ENCODE data around the gene ANKRD34C. TPM values are rescaled to one million over a fixed set of nuclear protein-coding genes. Genes with fewer than 3 reads are reported as not detected.
A peak's percentile ranks its signal among the peaks of the same experiment; 100 is the strongest.

ANKRD34C gene
- 0.66 TPM for total RNA-seq
- long read RNA-seq, result 0 reads

- H3K9me3 ChIP-seq (replicated peaks), result no peaks in the 10 kb centered on the region
- intact Hi-C loops (cut with micrococcal nuclease), result no loop called here
- DNase-seq, result no peak
- H3K27me3 ChIP-seq (ENCODE audit: low read depth), result peaks cover 79% of the 10 kb centered on the region
- TF ChIP-seq, protein P1, sequence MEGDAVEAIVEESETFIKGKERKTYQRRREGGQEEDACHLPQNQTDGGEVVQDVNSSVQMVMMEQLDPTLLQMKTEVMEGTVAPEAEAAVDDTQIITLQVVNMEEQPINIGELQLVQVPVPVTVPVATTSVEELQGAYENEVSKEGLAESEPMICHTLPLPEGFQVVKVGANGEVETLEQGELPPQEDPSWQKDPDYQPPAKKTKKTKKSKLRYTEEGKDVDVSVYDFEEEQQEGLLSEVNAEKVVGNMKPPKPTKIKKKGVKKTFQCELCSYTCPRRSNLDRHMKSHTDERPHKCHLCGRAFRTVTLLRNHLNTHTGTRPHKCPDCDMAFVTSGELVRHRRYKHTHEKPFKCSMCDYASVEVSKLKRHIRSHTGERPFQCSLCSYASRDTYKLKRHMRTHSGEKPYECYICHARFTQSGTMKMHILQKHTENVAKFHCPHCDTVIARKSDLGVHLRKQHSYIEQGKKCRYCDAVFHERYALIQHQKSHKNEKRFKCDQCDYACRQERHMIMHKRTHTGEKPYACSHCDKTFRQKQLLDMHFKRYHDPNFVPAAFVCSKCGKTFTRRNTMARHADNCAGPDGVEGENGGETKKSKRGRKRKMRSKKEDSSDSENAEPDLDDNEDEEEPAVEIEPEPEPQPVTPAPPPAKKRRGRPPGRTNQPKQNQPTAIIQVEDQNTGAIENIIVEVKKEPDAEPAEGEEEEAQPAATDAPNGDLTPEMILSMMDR (IDR thresholded peaks at IDR 0.05; ENCODE audit: borderline replicate concordance), result no peak
- H3K4me3 ChIP-seq, result no peak within 1 kb of the TSS
- H3K27ac ChIP-seq (replicated peaks), result no peak within 1 kb of the TSS
- H3K4me1 ChIP-seq, result no peaks in the 10 kb centered on the region
- H3K36me3 ChIP-seq, result no peaks in the 10 kb centered on the region
These were observed at the start of gene ANKRD34C for GRCh38 chr15:79282371-79283251. ANKRD34C (plus strand) TSS chr15:79282722; CDS start chr15:79293285, 10,563 bp downstream.

GRCh38 chr15:79233236-79233635 lies 49.3 kb upstream of the ANKRD34C start:
- Histone ChIP-seq H3K4me1 (no peaks in the 10 kb centered on the region), H3K4me3 (no peak overlapping the region), H3K27me3 (ENCODE audit: low read depth) (no peaks in the 10 kb centered on the region), H3K27ac (replicated peaks) (no peak overlapping the region), H3K36me3 (no peaks in the 10 kb centered on the region), H3K9me3 (replicated peaks) (peaks cover 25% of the 10 kb centered on the region)
- intact Hi-C loops (cut with micrococcal nuclease), result no loop called here
- TF ChIP-seq, protein P1 (IDR thresholded peaks at IDR 0.05; ENCODE audit: borderline replicate concordance), result no peak
- DNase-seq, result no peak

DNA sequence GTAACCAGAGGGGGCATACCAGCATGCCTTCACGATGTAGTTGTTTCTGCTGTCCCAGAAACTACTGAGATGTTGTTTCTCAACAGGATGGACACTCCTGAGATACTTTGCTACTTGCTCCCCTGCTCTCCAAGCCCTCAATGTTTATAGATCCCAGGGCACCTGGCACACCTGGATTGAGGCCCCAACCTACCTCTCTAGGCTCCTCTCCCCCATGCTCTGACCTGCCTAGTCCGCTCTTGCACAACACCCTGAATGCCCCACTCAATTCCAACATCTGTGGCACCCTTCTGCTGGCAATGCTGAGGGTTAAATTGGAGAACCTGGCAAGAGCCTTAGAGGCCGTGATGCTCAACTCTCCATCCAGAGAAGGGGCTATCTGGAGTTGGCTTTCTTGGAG lies 42.5 kb upstream of the ANKRD34C start:
- intact Hi-C loops (cut with micrococcal nuclease), result no loop called here
- no peaks in the 10 kb centered on the region for H3K9me3 ChIP-seq (replicated peaks)
- TF ChIP-seq, protein P1 (IDR thresholded peaks at IDR 0.05; ENCODE audit: borderline replicate concordance), result no peak

DNA sequence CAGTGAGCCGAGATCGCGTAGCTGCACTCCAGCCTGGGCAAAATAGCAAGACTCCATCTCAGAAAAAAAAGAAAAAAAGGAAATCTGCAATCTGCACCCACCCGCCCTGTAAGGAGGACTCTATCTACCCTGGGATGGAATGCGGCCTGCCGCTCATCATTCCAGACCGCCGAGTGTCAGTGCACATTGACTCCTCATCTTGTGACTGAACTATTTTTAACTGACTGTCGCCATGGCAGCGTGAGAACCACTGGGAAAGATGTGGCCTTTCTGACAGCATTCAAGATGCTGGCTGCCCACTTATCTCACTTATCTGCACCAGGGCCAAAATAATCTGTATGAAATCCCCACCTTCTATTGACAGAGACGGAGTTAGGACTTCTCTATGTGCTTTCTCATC lies 38.8 kb upstream of the ANKRD34C start:
- Histone ChIP-seq H3K36me3 (no peaks in the 10 kb centered on the region), H3K9me3 (replicated peaks) (no peaks in the 10 kb centered on the region), H3K4me1 (peaks cover 19% of the 10 kb centered on the region), H3K27ac (replicated peaks) (no peak overlapping the region), H3K27me3 (ENCODE audit: low read depth) (no peaks in the 10 kb centered on the region), H3K4me3 (no peak overlapping the region)
- intact Hi-C loops (cut with micrococcal nuclease), result no loop called here
- TF ChIP-seq, protein P1 (IDR thresholded peaks at IDR 0.05; ENCODE audit: borderline replicate concordance), result no peak
- DNase-seq, result peak; percentile 40

More for the DNA sequence above, 42.5 kb upstream of the ANKRD34C start:
- peaks cover 19% of the 10 kb centered on the region for H3K4me1 ChIP-seq
- H3K27ac ChIP-seq (replicated peaks), result no peak overlapping the region
- H3K4me3 ChIP-seq, result no peak overlapping the region
- H3K27me3 ChIP-seq (ENCODE audit: low read depth), result no peaks in the 10 kb centered on the region
- DNase-seq, result no peak
- H3K36me3 ChIP-seq, result no peaks in the 10 kb centered on the region

DNA sequence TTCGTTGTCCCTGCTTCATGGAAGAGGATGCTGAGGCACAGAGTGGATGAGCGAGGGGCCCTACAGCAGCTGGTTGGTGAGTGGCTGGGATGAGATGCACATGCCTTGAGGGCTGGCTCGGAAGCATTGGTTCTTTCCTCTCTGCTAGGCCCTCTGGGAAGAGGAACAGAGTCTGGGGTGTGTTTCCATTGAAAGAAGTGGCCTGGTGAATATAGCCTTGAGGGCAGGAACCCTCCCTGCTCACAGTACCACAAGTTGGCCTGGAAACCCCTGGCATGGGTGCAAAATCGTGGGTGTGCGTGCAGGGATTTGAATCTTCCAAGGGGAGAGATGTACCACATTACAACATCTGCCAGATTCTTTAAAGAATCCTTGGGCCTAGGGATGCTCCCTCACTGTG lies 37.6 kb upstream of the ANKRD34C start:
- intact Hi-C loops (cut with micrococcal nuclease), result no loop called here
- no peaks in the 10 kb centered on the region for H3K9me3 ChIP-seq (replicated peaks)
- H3K36me3 ChIP-seq, result no peaks in the 10 kb centered on the region
- peaks cover 19% of the 10 kb centered on the region for H3K4me1 ChIP-seq
- no peaks in the 10 kb centered on the region for H3K27me3 ChIP-seq (ENCODE audit: low read depth)
- TF ChIP-seq, protein P1 (IDR thresholded peaks at IDR 0.05; ENCODE audit: borderline replicate concordance), result no peak
- DNase-seq, result no peak
- no peak overlapping the region for H3K27ac ChIP-seq (replicated peaks)
- H3K4me3 ChIP-seq, result no peak overlapping the region
